IPS DF 4.7 (cell line): ENCODE results near the gene ADCY3.

Experiments used
- DNase-seq: peaks from one replicate; pipeline ENCODE4 v3.0.0-alpha.2; 2013; ENCODE audit warnings: low spot score; ENCODE audit errors: extremely low read depth

ADCY3 gene

DNA sequence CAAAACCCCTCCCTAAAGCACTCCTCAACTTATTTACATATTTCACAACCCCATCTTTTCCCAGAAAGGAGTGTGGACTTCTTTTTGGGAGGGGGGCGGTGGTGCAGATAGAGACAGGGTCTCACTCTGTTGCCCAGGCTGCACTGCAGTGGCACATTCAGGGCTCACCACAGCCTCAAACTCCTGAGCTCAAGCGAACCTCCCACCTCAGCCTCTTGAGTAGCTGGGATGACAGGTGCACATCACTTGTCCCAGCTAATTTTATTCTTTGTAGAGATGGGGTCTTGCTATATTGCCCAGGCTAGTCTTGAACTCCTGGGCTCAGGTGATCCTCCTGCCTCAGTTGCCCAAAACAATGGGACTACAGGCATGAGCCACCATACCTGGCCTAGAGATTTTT, 44.1 kb downstream of the ADCY3 start:
- DNase-seq = no peak

DNA sequence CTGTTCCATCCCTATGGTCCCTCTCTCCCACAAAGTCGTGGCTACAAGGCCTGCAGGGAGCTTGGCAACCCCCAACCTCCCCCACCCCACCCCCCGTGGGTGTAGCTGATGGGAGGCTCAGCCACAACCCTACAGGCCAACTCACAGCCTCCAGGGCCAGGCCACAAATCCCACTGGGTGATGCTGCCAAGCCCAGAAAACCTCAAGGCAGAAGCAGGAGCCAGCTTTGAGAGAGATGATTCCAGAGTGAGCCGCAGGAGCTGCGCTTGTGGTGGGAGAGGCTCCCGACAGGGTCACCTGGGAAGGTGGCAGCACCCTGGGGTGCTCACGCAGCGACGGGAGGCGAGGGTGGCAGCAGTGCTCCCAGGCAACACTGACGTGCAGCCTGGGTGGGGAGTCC, 44.8 kb downstream of the ADCY3 start:
- DNase-seq = no peak

DNA sequence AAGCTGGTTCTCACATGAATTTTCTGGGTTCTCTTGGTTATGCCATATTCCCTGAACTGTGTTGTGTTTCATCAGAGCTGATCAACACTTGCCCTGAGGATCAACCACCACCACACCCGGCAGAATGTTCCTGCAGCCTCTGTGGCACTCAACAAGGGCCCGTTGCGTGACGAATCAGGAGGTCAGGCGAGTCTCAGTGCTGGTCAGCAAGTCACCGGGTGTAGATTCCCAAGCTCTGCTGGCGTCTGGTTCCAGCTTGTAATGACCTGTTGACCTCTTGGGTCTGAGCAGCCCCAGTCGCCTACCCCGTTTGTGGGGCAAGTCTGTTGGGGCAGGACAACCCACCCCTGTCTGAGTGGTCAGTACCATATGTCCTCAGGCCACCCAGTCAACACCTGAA, 46.0 kb downstream of the ADCY3 start:
- DNase-seq = no peak

DNA sequence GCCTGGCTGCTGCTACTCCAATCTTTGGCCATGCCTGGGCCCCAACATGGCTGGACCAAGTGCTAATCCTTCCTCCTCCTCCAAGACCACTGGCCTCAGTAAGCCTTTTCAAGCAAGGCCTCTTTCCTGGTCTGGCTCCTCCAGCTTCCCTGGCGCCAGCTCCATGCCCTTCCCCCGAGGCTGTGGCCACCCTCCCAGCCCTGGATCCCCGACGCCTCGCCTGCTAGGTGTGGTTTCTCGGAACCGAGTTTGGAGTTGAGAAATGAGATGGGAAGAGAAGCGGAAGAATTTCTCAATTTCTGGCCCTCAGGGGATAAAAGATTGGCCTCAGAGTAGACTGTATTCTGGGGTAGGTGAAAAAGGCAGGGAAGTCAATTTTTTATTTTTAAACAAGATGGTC, 46.4 kb downstream of the ADCY3 start:
- DNase-seq = no peak

DNA sequence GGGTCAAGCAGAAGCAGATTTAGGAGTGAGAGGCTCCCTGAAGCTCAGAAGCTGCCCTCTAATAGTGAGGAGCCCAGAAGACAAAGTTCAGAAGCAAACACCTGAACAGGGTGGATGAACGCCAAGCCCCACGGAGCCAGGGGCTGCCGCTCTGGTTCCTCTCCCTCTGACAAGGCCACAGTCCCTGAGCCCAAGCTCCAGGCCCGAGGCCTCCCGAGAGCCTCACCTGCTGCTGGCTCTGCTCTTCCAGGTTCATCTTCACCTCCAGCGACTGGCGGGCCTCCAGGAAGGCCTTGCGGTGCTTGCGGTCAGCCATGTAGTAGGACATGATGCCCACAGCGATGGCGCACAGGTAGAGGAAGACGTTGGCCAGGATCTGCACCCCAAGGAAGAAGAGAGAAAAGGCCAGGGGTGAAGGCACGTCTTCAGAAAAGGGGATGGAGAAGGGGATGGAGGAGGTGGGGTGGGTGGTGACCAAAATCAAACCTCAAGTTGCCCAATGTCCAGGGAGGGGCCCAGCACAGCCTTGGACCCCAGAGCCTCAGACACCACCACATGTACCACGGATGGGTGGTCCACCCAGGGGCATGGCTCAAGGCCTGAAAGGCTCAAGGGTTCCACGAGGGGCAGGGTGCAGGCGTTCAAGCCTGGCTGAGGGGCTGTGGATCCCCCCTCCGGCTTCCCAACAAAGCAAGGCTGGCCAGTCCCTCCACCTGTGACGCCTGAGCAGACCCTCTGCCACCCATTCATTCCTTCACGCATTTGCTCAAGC, 47.5 kb downstream of the ADCY3 start:
- no peak for DNase-seq

DNA sequence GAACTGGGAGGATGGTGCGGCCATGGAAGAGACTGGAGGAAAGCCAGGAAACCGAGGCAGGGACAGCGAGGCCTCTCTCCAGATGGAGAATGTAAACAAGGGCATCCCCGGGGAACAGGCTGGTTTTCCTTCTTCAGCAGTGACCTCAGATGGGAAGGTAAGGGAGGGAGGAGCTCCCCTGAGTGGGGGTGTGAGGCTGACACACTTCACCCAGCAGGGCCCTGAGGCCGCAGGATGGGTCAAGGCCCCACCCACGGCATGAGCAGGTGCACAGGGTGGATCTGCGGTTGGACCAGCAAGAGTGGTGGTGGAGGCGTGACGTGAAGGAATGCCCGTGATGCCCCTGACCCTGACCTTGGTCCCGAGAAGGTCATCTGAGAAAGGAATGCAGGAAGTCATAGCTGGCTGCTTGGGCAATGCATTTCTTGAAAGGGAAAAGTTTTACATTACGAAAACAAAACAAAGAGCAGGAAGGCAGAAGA, 48.1 kb downstream of the ADCY3 start:
- no peak for DNase-seq

DNA sequence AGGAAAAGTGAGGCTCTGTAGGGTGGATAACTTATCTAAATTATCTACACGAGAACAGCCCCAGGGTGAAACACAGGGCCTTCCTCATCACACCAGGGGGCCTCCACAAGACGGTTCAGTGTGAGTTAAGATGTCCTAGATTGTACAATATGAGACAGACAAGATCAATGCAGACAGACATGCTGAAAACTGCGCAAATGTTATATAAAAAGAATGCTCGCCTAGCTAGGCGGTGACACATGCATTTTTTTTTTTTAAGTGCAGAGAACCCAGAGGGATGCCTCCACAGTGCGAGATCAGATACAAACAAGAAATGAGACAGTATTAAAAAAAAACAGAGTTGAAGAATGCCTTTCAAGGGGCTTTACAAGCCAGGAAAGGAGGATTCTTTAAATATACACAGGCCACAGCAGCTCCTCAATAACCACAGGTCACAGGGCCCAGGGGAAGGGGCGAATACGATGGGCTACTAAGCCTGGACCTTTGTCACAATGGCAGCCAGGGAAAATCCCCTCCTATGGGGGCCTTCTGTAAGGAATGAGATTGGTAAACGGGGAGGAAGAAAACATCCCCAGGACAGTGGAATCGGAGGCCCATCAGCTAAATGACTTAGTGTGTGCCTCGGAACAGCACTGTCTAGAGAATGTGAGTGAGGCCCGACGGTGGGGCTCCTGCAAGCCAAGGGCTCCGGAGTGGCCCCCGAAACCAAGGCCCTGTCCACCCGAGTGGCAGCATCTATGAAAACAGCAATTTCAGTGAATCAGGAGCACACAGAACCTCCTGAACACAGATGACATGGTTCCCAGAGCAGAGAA, 48.9 kb downstream of the ADCY3 start:
- DNase-seq = no peak

DNA sequence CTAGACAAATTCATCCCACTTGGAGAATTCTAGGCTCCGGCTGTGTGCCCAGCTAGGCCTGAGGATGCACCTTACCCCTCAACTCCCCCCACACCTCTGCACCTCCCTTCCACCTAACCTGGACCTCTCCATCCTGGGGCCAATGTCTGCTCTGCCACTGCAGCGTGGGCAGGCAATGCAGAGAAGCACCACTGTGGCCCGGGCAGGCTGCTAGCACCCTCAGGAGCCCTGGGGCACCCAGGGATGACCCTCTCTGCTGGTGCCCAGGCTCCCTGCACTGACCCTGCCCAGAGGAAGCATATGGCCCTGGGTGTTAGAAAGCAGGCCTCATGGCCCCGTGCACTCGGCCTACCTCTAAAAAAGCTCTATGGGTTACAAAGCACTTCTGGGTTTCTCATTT, 49.6 kb downstream of the ADCY3 start:
- no peak for DNase-seq

DNA sequence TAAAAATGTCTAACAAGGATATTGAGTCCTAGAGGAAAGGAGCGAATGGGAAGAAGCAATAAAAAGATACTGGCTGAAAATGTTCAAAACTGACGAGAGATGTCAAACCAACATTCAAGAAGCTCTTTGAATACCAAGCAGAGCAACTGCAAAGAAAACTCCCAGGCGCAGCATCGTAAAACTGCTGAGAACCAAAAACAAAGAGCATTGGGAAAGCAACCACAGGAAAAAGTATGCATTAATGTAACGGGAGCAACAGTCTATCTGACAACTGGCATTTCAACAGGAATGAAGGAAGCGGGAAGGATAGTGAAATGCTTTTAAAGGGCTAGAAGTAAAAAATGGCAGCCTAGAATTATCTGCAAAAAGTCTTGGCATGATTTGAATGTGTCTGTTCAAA, 53.1 kb downstream of the ADCY3 start:
- no peak for DNase-seq

DNA sequence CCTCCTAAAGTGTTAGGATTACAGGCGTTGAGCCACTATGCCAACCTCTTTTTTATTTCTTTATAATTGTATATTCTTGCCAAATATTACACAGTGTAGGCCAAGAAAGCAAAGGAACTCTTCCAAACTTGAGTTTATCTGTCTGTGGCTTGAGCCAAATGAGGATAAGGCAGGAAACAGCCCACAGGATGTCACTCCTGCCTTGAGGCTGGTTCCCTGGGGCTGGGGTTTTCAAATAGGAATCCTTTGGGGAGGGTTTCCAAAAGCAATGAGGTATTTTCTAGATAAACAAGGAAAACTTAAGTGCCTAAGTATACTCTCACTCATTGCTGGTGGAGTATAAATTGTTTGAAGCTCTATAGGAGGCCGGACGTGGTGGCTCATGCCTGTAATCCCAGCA, 56.4 kb downstream of the ADCY3 start:
- no peak for DNase-seq

DNA sequence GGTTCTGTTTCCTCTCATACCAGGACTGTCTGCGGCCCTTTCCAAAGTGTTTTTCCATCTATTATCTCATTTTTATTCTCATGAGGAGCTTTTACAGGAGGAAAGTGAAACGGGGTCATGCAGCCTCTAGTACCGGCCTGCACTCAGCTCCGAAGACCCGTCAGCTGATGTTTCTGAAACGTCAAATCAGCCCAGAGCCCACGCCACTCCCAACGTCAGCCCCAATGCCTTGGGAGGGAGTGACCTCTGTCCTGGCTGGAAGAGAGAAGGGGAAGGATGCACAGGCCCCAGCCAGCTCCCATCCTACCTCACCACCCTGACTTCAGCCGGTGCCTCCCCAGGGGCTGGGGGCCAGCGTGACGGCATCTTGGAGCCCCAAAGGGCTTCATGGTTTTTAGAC, 58.5 kb downstream of the ADCY3 start:
- DNase-seq = no peak

DNA sequence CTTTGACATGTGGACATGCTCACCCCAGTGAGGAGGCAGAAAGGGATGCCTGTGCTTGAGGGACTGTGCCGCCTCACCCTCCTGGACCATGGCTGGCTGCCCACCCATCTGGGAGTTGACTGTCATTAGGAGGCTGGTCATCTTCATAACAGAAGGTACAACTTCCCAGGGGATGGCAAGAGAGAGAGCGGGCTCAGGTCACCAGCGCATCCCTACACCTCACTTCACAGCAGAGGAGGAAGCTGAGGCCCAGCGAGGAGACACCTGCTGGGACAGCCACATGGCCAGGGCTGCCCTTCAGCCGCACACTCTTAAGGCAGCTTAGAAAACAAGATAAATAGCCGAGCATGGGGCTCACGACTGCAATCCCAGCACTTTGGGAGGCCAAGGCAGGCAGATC, 59.4 kb downstream of the ADCY3 start:
- DNase-seq = no peak

DNA sequence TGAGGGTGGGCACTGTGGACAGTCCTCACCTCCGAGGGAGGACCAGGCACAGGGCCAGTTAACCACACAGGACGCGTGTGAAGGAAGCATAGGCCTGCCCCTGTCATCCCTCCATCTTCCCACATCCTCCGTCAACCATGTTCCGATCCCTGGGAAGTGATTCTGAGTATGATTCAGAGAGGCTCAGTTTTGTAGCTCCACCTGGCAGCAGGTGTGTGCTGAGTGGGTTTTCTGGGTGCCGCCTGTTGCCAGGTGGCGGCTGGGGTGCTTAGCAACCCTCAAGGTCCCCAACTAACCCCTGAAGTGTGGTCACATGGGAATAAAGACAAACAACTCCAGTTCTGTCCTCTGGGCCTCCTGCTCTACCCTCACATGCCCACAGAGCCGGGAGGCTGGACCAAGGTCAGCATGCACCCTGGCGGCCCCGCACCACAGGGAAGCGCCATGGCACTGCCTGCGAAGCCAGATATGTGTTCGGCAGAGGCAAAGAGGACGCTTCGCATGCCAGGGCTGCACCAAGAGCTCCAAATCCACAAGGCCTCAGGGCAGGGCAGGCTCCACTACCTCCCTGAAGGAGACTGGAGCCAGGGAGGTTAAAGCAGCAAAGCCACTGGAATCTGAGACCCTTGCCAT, 60.0 kb downstream of the ADCY3 start:
- DNase-seq = no peak

DNA sequence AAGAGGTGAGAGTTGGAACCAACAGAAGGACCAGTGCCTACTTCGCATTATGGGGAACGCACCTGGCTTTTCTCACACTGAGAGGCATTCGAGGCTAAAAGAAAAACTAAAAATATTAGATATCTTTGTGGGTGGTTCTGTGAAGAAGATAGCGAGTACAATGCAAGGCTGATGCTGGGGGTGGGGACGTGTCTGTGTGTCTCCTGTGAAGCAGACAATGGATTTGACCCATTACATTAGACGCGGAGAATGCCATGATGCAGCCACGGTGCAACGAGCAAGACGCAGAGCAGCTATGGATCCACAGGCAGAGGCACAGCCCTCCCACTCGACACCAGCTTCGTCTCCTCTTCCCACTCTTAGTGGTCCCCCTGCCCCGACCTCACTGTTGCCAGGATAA, 61.0 kb downstream of the ADCY3 start:
- DNase-seq = no peak

DNA sequence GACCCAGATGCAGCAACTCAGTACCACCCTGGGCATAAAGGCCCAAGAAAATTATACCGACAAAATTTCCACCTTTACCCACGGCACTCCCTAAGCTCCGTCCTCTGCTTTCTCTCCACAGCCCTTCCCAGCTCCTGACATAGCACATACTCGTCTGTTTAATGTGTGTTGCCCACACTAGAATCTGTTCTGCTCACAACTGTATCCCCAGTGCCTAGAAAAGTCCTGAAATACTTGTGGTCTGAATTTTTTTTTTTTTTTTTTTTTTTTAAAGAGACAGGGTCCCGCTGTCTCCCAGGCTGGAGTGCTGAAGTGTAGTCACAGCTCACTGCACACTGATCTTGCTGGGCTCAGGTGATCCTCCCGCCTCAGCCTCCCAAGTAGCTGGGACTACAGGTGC, 62.3 kb downstream of the ADCY3 start:
- no peak for DNase-seq

DNA sequence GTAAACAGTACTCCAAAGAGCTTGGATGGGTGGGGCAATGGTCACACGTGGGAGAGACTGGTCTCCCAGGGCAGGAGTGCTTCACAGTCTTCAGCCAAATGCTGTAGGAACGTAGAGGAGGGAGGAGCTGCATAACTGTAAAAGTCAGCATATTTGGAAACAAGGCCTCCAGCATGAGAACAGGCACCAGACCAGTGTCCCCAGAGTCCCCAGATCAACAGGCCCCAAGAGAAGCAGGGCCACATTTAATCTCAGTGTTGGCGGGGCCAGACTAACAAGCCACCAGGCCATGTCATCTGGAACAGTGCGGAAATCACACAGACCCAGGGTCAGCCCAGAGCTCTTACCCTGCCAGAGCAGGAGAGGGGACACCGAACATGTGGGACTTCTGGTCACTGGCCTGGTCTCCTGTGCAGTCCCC, 63.2 kb downstream of the ADCY3 start:
- no peak for DNase-seq

DNA sequence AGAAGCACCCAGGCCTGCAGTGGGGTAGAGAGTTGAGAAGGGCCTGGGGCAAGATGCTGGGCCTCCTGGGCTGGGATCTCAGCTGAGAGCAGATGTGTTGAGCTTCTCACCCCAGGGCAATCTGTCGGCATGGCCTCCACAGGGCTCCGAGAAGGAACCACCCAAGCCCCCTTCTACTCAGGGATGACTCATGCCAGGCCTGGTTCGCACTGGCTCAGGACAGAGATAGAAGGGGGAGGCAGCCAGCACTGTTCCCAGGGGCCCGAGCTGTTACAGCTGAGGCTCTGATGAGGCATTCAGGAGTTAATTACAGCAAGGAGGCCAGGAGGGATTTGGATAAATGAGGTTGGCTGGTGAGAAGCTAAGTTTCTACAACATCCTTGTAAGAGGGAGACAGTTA, 64.3 kb downstream of the ADCY3 start:
- no peak for DNase-seq

DNA sequence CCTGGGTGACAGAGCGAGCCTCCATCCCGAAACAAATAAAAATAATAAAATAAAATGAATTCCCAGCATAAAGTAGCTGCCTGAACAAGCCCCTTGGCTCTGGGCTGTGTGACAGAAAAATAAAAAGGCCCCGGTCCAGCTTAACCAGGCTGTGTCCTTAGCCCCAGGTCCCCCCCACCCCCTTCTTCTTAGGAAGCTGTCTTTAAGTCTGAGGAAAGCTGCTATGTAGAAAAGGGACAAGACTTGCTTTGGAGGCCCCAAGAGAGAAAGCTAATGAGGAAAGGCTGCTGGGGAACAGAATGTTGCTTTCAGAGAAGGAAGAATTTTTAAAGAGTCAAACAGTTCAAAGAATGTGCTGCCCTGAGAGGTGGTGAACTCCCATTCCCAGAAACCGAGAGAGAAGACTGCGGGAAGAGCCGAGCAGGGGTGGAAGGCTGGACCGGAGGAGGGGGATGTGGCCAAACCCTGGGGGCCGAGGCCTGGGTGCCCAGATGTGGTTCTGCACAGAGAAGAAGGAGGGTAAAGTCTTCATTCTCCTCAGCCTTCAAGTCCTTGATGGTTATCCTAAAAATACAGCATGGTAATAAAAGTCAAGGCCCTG, 64.9 kb downstream of the ADCY3 start:
- DNase-seq = no peak

DNA sequence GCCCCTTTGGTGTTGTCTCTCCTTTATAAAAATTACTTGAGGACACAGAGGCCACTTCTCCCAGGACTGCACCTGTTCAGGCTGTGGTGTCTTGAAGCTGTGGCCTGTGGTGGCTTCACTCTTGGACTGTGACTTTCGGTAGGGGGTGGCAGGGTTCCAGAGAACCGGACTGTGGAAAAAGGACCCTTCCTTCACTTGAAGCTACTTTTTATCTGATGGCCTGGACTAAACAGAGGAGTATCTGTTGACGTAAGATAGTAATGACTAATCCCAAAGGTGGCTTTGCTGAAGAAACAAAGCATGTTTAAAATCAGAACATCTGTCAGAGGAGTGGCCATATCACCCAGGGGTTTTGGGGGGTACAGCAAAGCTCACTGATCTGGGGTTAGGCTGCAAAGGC, 66.0 kb downstream of the ADCY3 start:
- DNase-seq = no peak

DNA sequence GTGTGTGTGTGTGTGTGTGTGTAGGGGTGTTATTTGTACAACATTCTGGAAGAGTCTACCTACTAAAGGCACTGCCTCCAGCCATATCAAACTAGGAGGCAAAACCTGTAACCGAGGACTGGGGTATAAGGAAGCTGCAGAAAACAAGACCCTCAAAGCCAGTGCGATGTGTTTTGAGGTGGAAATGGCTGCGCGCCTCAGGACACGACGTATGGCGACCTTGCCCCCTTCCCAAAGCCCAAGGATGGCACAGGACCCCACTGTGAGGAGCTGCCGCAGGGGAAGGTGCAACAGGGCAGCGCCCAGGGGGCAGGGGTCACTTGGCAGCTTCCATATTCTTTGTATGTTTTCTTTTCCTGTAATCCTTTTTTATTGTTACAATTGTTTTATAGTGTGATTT, 67.0 kb downstream of the ADCY3 start:
- no peak for DNase-seq

DNA sequence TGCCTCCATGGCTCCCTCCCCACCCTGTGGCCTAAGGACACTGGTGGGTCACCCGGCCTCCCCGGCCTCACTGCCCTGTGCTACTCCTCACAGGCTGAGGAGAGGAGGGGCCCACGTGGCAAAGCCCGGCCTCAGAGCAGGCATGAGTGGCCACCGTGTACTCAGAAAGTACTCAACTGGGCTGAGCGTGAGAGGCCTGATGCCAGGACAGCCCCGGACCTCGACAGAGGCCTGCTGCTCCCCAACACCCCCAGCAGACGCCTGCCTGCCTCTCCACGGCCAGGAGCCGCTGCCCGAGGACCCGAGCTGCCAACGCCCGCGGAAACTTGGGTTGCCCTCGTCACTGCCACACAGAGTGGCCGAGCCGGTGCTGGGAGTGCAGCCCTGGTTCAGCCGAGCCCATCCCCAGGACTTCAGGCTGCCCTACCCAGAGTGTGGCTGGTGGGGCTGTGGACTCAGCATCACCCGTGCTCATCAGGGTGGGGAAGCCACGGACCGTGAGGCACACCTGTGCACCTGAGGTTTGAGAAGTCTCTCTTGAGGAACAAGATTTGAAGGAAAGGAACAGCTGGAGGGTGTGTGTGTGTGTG, 67.5 kb downstream of the ADCY3 start:
- DNase-seq = no peak

DNA sequence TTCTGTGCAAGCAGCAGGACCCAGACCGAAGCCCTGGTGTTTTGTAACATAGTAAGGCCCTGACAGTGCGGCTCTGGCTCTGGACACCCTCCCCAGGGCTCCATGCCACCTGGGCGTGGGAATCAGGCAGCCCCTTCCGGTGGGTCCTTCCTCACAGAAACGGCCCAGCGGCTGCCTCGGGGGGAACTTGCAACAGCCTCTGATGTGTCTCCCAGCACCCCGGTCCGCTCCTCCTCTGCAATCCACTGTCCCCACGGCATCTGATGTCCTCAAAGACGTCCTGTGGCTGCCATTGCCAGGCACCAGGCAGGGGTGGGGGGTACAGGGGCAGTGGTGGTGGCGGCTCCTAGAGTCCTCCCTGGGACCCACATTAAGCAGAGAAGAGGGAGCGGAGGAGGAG, 68.0 kb downstream of the ADCY3 start:
- no peak for DNase-seq
